Sigmoid colon (tissue), 4 donors: ENCODE data around the gene SLC7A8.

Experiments used
- CTCF ChIP-seq, 4 experiments: fragments of 450-650 bp in 3 of 4; fragments of 200-600 bp in 1 of 4; IDR thresholded peaks; one replicate each; pipeline ENCODE4 v1.5.1; 2016 to 2019; ENCODE audit warnings: antibody characterized with exemption in 4 of 4, mild to moderate bottlenecking in 3 of 4, moderate library complexity in 2 of 4
- EP300 ChIP-seq, 4 donors: sonication (generic); formaldehyde crosslinking; IDR thresholded peaks; one replicate each; pipeline ENCODE4 v1.6.1; 2017; ENCODE audit warnings: antibody characterized with exemption in 4 of 4
- POLR2A ChIP-seq, 2 donors: fragments of 450-650 bp; IDR thresholded peaks; one replicate each; pipeline ENCODE4 v1.6.1; 2016; ENCODE audit warnings: antibody characterized with exemption in 2 of 2, mild to moderate bottlenecking in 2 of 2, moderate library complexity in 2 of 2
- POLR2AphosphoS5 ChIP-seq, 4 donors: sonication (generic); formaldehyde crosslinking; IDR thresholded peaks; one replicate each; pipeline ENCODE4 v1.6.1; 2017; ENCODE audit warnings: antibody characterized with exemption in 4 of 4

- TF ChIP-seq POLR2AphosphoS5 (IDR thresholded peaks at IDR 0.05), result no peak
- no peak for TF ChIP-seq CTCF (IDR thresholded peaks at IDR 0.05)
- TF ChIP-seq EP300 (IDR thresholded peaks at IDR 0.05), result no peak
- TF ChIP-seq POLR2A (IDR thresholded peaks at IDR 0.05), result no peak
Measured at GRCh38 chr14:23172096-23172495, 11.4 kb downstream of the SLC7A8 start.
